ENCODE measurements around the gene SYT7.

GRCh38 chr11:61589961-61590360, 9.1 kb upstream of the SYT7 start:
- TF ChIP-seq TAF1 (IDR thresholded peaks at IDR 0.05; ENCODE audit: borderline replicate concordance, insufficient read depth, low read length): no peak
- TF ChIP-seq SIN3A (IDR thresholded peaks at IDR 0.05; ENCODE audit: borderline replicate concordance, insufficient read depth, low read length): no peak
- TF ChIP-seq, protein P1, sequence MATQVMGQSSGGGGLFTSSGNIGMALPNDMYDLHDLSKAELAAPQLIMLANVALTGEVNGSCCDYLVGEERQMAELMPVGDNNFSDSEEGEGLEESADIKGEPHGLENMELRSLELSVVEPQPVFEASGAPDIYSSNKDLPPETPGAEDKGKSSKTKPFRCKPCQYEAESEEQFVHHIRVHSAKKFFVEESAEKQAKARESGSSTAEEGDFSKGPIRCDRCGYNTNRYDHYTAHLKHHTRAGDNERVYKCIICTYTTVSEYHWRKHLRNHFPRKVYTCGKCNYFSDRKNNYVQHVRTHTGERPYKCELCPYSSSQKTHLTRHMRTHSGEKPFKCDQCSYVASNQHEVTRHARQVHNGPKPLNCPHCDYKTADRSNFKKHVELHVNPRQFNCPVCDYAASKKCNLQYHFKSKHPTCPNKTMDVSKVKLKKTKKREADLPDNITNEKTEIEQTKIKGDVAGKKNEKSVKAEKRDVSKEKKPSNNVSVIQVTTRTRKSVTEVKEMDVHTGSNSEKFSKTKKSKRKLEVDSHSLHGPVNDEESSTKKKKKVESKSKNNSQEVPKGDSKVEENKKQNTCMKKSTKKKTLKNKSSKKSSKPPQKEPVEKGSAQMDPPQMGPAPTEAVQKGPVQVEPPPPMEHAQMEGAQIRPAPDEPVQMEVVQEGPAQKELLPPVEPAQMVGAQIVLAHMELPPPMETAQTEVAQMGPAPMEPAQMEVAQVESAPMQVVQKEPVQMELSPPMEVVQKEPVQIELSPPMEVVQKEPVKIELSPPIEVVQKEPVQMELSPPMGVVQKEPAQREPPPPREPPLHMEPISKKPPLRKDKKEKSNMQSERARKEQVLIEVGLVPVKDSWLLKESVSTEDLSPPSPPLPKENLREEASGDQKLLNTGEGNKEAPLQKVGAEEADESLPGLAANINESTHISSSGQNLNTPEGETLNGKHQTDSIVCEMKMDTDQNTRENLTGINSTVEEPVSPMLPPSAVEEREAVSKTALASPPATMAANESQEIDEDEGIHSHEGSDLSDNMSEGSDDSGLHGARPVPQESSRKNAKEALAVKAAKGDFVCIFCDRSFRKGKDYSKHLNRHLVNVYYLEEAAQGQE (IDR thresholded peaks at IDR 0.05; ENCODE audit: insufficient read depth in 1 of 2, low read depth in 2 of 2, low read length in 2 of 2): no peak
- no peak for TF ChIP-seq POLR2AphosphoS5 (IDR thresholded peaks at IDR 0.05; ENCODE audit: low read depth, low read length)
- no peak for TF ChIP-seq FOXP2 (optimal IDR thresholded peaks at IDR 0.05; ENCODE audit: borderline replicate concordance, extremely low read depth, extremely low read length, insufficient read depth)

All from PFSK-1 (cell line).